T-helper 2 cell treated with Interferon-gamma antibody and Interleukin-4, amounts not matched to agents 100 ng/mL and 5 ng/mL, for 36 hours (primary cell): ENCODE results near the gene ENSA. TPM values are rescaled to one million over a fixed set of nuclear protein-coding genes. Genes with fewer than 3 reads are reported as not detected.
"Not testable (repeated sequence)": the region's sequence is repeated elsewhere in the genome, so short reads cannot be mapped to it uniquely, and the experiment has no call there.

Experiments used
- intact Hi-C: fragments of 100-400 bp; cut with micrococcal nuclease; formaldehyde crosslinking; loops from one replicate; pipeline ENCODE4 v1.15.1; 2023
- total RNA-seq: library from RNA; stranded (reverse); gene quantifications from 2 replicates; pipeline ENCODE4 v1.2.3, GENCODE V29; 2022

The ENSA gene, protein sequence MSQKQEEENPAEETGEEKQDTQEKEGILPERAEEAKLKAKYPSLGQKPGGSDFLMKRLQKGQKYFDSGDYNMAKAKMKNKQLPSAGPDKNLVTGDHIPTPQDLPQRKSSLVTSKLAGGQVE
- 193 and 202 TPM in 2 replicates for total RNA-seq

DNA sequence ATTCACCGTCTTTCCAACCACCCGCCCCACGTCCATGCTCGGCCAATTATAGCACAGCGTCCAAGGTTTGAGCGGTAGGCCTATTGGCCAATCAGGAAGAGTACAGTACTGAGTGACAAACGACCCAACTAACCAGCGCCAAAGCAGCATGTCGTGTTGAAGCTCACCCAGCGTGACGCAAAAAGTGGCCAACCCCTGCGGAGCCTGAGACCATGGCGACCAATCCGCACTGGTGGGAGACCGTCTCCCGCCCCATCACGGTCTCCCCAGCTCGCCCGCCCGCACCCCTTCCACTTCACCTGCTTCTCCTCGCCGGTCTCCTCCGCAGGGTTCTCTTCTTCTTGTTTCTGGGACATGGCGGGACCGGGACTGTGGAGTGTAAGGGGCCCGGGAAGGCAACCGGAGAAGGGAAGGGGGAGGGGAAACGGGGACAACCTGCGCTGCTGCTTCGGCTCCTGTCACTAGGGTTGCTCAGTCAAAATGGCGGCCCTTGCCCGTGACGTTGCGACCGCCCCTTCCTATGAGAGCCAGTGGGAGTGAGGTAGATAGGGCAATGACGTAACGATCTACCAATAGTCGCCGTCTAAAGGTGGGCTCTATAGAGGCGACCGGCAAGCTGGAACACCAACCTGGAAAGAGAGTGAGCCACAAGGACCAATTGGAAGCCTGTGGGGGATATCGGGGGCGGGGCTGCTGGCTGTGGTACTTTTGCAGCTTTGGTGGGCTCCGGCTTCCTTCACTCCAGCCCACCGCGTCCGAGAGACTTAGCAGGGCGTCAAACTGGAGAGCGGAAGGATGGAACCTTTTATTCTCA lies at the start of gene ENSA:
Gene ENSA (minus strand): TSS at position 498 of the 814 bp plus-strand sequence. CDS start 142 bp downstream, at position 356.
- intact Hi-C loops, result loop anchor here (1.0 to 10.0 kb wide), 12 partner anchors 8 to 441 kb away; partner anchors contain the start of genes ANP32E, CERS2, CTSS and GABPB2

DNA sequence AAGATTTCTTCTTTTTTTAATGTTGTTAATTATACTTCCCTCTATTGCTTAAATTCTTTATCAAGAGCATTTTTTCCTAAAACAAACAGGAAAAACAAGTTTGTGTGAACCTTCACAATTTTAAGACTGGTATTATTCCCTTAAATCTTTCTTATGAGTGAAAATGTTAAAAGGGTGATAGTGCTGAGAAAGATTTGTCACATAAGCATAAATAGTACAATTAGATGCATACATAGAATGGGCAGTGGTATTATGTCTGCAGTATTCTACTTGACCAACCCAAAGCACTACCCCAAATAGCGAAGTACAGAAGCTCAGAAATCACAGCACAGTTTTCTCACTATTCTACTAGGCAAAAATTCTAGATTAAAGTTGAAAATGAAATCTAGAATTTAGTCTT lies 49.6 kb upstream of the ENSA start:
- intact Hi-C loops, result no loop called here

DNA sequence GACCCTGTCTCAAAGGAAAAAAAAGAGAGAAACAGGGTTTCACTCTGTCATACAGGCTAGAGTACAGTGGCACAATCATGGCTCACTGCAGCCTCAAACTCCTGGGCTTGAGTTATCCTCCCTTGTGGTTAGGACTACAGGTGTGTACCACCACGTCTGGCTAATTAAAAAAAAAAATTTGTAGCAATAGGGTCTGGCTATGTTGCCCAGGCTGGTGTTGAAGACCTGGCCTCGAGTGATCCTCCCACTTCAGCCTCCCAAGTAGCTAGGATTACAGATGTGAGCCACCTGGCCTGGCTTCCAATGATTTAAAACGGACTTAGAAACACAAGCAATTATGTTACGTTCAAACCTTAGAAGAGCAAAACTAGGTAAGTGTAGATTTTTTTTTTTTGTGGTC lies 45.5 kb upstream of the ENSA start:
- intact Hi-C loops, result no loop called here

DNA sequence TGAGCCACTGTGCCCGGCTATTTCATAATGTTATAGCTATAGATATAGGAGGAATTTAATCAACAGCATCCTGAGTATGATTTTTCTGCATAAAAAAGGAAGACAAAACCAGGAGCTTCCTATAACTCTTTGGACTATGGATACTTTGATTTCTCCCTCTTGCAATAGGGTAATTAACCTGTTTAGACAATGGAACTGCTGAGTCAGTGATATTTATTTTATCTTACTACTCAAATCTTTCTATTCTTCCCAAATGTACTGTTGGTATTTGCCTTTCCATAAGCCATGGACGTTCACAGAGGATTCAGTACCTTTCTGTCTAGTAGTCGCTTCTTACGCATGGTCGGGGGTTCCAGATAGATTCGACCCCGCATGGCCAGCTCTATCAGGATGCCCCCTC lies 33.9 kb upstream of the ENSA start:
- intact Hi-C loops, result no loop called here

DNA sequence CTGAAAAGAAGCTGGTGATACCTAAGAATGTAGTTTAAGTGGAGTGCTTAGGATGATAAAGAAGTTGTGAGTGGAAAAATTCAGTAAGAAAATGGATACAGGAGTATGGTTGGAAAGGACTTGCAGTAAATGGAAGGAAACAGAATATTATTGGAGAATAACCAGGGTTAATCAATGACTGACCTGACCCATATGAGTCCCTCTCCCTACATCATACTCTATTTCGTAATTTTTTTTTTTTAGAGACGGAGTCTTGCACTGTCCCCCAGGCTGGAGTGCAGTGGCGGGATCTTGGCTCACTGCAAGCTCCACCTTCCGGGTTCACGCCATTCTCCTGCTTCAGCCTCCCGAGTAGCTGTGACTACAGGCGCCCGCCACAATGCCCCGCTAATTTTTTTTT lies 33.4 kb upstream of the ENSA start:
- intact Hi-C loops, result no loop called here

DNA sequence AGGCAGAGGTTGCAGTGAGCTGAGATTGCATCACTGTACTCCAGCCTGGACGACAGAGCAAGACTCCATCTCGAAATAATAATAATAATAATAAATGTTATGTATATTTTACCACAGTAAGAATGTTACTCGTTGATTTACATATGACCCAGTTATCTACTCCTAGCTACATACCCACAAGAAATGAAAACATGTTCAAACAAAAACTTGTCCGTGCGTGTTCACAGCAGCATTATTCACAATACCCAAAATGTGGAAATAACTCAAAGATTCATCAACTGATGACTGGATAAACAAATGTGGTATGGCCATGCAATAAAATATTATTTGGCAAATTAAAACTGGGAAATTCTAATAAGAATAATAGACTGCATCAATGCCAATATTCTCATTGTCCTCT lies 31.7 kb upstream of the ENSA start:
- intact Hi-C loops, result no loop called here

DNA sequence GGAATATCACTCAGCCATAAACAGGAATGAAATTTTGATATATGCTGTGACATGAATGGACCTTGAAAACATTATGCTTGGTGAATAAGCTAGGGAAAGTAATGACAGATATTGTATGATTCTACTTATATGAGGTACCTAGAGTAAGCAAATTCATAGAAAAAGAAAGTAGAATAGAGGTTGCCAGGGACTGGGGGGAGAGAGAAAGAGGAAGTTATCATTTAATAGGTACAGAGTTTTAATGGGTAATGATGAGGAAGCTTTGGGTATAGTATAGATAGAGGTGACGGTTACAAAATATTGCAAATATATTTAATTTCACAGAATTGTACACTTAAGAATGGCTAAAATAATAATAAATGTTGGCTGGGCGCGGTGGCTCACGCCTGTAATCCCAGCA lies 31.2 kb upstream of the ENSA start:
- intact Hi-C loops, result no loop called here

DNA sequence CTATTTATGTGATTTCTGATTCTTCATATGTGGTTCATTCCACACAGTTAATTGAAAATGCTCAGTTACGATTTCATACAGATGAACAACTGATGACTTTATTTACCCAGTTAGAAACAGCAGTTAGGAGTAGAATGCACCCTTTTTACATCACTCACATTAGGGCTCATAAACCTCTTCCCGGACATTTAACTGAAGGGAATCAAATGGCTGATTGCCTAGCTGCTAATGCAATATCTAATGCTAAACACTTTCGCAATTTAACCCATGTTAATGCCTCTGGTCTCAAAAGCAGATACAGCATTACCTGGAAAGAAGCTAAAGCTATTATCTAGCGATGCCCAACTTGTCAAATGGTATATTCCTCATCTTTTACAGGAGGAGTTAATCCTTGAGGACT lies 27.7 kb upstream of the ENSA start:
- intact Hi-C loops, result not testable (repeated sequence)

DNA sequence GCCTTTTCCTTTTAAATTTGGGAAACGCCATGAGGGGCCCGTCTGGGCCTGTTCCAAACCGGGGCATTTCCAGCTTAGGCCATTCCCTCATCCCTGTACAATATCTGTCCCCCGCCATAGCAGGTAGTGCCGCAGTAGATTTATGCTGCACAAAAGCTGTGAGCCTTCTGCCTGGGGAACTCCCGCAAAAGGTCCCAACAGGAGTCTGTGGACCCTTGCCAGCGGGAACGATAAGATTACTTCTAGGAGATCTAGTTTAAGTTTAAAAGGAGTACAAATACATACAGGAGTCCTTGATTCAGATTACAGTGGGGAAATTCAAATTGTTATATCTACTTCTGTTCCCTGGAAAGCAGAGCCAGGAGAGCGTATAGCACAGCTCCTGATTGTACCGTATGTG lies 25.2 kb upstream of the ENSA start:
- intact Hi-C loops, result not testable (repeated sequence)

DNA sequence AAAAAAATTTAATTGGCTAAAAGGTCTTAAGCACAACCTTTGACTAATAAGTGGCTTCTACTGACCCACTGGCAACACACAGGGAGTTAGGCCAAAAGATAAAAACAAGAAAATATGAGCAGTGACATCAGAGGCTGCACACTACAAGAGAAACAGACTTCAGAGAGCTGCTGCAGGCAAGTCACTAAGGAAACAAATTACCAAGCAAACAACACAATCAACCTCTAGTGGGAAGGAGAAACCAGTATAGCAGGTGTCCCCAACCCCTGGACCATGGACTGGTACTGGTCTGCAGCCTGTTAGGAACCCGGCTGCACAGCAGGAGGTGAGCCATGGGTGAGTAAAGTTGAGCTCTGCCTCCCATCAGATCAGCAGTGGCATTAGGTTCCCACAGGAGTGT lies 20.8 kb upstream of the ENSA start:
- intact Hi-C loops, result no loop called here

DNA sequence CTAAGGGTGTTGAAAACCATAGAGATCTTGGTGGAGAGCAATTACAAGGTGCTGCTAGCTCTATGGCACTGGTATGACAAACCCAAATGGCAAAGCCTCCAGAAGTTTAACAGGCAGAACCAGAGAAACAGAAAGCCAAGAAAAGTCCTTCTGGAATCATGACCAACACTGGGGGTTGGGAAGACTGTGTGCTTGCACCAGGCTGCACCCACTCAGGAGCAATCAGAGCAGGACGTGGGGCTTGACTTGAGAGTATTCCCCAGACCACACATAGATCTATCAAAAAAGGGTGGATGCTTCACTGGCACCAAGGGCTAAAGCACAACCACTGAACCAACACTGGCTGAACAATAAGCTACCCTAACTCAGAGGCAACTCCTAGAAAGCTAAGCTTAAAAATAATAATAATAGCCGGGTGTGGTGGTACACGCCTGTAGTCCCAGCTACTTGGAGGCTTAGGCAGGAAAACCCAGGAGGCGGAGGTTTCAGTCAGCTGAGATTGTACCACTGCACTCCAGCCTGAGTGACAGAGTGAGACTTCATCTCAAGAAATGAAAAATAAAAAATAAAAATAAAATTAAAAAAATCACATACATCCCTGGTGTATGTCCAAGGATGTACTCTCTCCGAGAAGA lies 20.1 kb upstream of the ENSA start:
- intact Hi-C loops, result no loop called here

DNA sequence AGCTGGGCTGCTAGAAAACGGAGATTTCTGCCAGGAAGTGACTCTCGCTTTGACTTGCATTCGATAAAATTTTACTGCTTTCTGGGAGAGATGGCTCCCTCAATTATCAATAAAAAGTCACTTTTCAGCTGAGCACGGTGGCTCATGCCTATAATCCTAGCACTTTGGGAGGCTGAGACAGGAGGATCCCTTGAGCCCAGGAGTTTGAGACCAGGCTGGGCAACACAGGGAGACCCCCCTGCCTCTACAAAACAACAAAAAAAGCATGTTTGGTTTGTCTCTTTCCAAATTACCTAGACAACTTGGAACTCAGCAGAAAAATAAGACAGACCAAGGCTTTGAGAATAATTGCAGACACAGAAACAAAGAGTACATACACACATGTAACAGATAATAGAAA lies 12.9 kb upstream of the ENSA start:
- intact Hi-C loops, result no loop called here

DNA sequence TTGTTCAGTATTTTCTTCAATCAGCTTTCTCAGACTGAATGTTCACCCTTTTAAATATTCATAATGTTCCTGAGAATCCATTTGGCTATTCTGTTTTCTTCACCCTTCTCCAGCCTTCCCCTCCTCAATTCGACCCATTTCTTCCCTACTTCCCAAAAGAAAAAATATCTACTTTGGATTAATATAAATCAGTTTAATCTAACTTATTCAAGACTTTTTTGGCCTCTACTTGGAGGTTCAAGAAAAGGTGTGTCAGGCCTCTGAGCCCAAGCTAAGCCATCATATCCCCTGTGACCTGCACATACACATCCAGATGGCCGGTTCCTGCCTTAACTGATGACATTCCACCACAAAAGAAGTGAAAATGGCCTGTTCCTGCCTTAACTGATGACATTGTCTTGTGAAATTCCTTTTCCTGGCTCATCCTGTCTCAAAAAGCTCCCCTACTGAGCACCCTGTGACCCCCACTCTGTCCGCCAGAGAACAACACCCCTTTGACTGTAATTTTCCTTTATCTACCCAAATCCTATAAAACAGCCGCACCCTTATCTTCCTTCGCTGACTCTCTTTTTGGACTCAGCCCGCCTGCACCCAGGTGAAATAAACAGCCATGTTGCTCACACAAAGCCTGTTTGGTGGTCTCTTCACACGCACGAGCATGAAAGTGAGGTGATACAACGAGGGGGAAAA lies 11.9 kb upstream of the ENSA start:
- intact Hi-C loops, result not testable (repeated sequence)

DNA sequence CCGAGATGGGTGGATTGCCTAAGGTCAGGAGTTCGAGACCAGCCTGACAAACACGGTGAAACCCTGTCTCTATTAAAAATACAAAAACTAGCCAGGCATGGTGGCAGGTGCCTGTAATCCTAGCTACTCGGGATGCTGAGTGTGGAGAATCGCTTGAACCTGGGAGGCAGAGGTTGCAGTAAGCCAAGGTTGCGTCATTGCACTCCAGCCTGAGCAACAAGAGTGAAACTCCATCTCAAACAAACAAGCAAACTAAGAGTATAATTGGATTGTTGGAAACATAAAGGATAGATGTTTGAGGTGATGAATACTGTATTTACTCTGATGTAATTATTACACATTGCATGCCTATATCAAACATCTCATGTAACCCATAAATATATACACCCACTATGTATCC lies 9.0 kb upstream of the ENSA start:
- intact Hi-C loops, result not testable (repeated sequence)

DNA sequence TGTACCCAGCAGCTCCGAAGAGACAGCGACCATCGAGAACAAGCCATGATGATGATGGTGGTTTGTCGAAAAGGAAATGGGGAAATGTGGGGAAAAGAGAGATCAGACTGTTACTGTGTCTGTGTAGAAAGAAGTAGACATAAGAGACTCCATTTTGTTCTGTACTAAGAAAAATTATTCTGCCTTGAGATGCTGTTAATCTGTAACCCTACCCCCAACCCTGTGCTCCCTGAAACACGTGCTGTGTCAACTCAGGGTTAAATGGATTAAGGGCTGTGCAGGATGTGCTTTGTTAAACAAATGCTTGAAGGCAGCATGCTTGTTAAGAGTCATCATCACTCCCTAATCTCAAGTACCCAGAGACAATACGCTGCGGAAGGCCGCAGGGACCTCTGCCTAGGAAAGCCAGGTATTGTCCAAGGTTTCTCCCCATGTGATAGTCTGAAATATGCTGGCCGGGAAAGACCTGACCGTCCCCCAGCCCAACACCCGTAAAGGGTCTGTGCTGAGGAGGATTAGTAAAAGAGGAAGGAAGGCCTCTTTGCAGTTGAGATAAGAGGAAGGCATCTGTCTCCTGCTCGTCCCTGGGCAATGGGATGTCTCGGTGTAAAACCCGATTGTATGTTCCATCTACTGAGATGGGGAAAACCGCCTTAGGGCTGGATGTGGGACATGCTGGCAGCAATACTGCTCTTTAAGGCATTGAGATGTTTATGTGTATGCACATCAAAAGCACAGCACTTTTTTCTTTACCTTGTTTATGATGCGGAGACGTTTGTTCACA lies 5.6 kb upstream of the ENSA start:
- intact Hi-C loops, result not testable (repeated sequence)

DNA sequence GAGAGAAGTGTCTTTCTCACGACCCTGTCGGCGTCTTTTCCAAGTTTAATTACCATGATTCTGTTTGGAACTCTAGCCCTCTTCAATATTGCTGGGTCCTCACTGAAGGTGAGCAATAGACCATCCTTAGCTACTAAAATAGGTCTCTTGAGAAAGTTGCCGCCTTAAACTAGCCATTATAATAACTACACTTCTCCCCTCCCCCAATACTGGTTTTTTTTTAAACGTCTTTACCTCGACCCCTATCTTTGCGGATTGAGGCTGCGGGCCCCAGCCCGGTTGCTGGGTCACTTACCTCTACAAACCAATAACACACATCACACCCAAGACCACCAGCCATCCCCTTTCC lies 672 bp downstream of the ENSA start:
- intact Hi-C loops, result loop anchor here (1.0 to 10.0 kb wide), 12 partner anchors 7 to 442 kb away; partner anchors contain the start of genes ANP32E, CERS2, CTSS and GABPB2

DNA sequence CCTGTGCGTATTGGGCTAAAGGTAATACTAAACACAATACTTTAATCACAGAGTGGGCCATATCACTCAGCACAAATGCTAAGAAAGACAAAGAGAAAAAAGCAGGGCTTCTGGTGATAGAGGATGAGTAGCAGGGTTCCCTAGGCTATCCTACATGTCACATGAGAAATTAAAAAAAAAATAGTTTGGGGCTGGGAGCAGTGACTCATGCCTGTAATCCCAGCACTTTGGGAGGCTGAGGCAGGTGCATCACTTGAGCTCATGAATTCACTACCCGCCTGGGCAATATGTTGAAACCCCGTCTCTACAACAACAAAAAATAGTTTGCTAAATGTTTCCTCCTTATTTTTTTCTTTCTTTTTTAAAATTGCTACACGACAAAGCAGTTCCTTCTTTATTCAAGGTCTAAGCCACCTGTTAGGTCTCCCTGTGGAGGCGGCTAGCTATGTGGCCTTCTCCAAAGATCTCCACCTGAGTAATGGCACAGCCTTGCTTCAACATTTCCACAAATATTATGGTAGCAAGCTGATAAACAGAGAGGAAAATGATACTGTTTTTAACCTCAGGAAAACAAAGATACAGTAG lies 1.5 kb downstream of the ENSA start:
- intact Hi-C loops, result loop anchor here (5.0 to 10.0 kb wide), 5 partner anchors 137 to 393 kb away; partner anchors contain the start of genes ANP32E, CERS2, CTSS and RPRD2

DNA sequence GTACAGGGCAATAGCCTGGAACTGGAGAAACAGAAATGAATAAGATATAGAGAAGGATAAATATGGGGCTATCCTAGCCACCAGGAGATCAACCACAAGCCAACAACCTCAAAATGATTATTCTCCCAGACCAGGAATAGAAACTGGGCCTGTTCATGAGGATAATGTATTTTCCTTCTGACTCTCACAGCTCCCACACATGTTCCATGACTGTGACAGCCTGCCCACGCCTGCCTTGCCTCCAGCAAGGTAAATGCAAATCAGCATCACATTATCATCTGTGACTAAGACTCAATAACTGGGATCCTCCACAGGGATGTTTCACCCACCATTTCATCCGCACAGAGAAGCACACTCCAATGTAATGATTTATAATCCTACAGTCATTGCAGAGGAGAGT lies 3.3 kb downstream of the ENSA start:
- intact Hi-C loops, result loop anchor here (5.0 to 10.0 kb wide), 5 partner anchors 139 to 391 kb away; partner anchors contain the start of genes ANP32E, CERS2, CTSS and RPRD2

DNA sequence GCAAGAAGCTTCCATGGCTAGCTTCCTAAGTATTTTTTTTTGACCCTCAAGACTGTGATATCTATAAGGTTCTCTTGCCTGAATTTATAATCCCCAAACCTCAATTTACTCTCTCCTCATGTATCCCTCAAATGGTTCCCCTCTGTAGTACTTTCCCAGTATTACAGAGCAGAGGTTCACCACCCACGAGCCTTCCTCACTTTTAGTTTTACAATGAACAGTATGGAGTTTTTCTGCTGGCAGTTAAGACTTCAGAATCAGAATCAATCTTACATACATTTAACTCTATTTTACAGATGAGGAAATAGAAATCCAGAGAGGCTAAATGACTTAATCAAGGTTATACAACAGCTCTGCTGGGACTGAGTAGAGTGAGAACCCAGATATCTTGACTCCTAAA lies 4.9 kb downstream of the ENSA start:
- intact Hi-C loops, result loop anchor here (10.0 kb wide), 4 partner anchors 140 to 390 kb away; partner anchors contain the start of genes ANP32E, CERS2, CTSS and SETDB1

DNA sequence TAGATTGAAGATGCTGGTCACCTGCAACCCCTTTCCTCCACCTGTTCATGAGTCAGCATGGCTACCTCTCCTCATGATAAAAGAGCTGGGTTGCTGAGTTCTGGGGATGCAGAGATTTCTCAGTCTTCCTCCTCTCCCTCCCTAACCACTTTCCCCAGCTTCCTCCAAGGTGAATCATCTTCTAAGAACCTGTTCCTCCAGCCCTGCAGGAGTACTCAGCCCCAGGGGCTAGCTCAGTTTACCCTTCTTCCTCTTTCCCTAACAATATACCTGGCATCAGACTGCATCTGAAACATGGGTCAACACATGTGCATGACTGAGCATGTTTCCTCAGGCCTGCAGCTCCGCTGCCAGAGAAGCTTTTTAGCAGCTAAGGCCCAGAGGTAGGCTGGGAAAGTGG lies 5.3 kb downstream of the ENSA start:
- intact Hi-C loops, result loop anchor here (10.0 kb wide), 4 partner anchors 141 to 389 kb away; partner anchors contain the start of genes ANP32E, CERS2, CTSS and SETDB1
